Sigmoid colon (tissue), 7 donors: ENCODE results near the gene HAX1. TPM values are rescaled to one million over a fixed set of nuclear protein-coding genes. Genes with fewer than 3 reads are reported as not detected.
A peak's percentile ranks its signal among the peaks of the same experiment; 100 is the strongest.

Experiments used
- DNase-seq: peaks from one replicate; pipeline ENCODE4 v3.0.0-alpha.2; 2019
- H3K27ac ChIP-seq, 4 donors: fragments of 200-600 bp; sonication (generic); one replicate each; pipeline ENCODE4 v1.5.1; 2016 to 2019; ENCODE audit warnings: mild to moderate bottlenecking in 1 of 4
- H3K27me3 ChIP-seq, 3 donors: fragments of 200-600 bp; sonication (generic); one replicate each; pipeline ENCODE4 v1.5.1; 2019; ENCODE audit warnings: mild to moderate bottlenecking in 1 of 3
- H3K36me3 ChIP-seq, 4 donors: fragments of 200-600 bp; sonication (generic); one replicate each; pipeline ENCODE4 v1.5.1; 2016 to 2019
- H3K4me1 ChIP-seq, 4 donors: fragments of 200-600 bp; sonication (generic); one replicate each; pipeline ENCODE4 v1.5.1; 2017 to 2019
- H3K4me3 ChIP-seq, 4 donors: fragments of 200-600 bp; sonication (generic); one replicate each; pipeline ENCODE4 v1.5.1; 2017 to 2019; ENCODE audit warnings: mild to moderate bottlenecking in 2 of 4, moderate library complexity in 1 of 4
- H3K9me3 ChIP-seq, 4 donors: fragments of 200-600 bp in 3 of 4; sonication (generic) in 3 of 4; one replicate each; pipeline versions ENCODE4 v1.5.1 to v1.6.1; 2013 to 2019
- CTCF ChIP-seq, 4 experiments: fragments of 450-650 bp in 3 of 4; fragments of 200-600 bp in 1 of 4; IDR thresholded peaks; one replicate each; pipeline ENCODE4 v1.5.1; 2016 to 2019; ENCODE audit warnings: antibody characterized with exemption in 4 of 4, mild to moderate bottlenecking in 3 of 4, moderate library complexity in 2 of 4
- EP300 ChIP-seq, 4 donors: sonication (generic); formaldehyde crosslinking; IDR thresholded peaks; one replicate each; pipeline ENCODE4 v1.6.1; 2017; ENCODE audit warnings: antibody characterized with exemption in 4 of 4
- POLR2A ChIP-seq, 2 donors: fragments of 450-650 bp; IDR thresholded peaks; one replicate each; pipeline ENCODE4 v1.6.1; 2016; ENCODE audit warnings: antibody characterized with exemption in 2 of 2, mild to moderate bottlenecking in 2 of 2, moderate library complexity in 2 of 2
- POLR2AphosphoS5 ChIP-seq, 4 donors: sonication (generic); formaldehyde crosslinking; IDR thresholded peaks; one replicate each; pipeline ENCODE4 v1.6.1; 2017; ENCODE audit warnings: antibody characterized with exemption in 4 of 4
- WGBS, 2 donors: extraction: QIAGEN DNeasy Blood & Tissue Kit; methylation state at CpG; one replicate each; pipeline ENCODE4 v1.1.7; 2013; 5-methylcytosine and 5-hydroxymethylcytosine counted together
- intact Hi-C: fragments of 100-400 bp; cut with DNase I; formaldehyde crosslinking; loops from one replicate; pipeline ENCODE4 v1.15.1; 2023
- polyA plus RNA-seq, 3 donors: library from polyadenylated mRNA; stranded (reverse); fragments of 200-250 nt; gene quantifications; one replicate each; pipeline ENCODE4 v1.2.3, GENCODE V29; 2013
- small RNA-seq, 3 donors: library from RNA; depleted of rRNA; stranded (forward); fragments of <200 nt; gene quantifications; one replicate each; pipeline ENCODE3, GENCODE V24; 2016
- total RNA-seq, 4 donors: library from RNA; depleted of rRNA; stranded (reverse); fragments of >200 nt; gene quantifications; one replicate each; pipeline ENCODE4 v1.1.0, GENCODE V29; 2016
- donor health status: healthy with polysubstance abuse.
- donor health status: Bipolar disorder and iron deficiency.
- donor health status: healthy.

Gene HAX1
- total and polyA plus RNA-seq, 7 donors: 76.3 to 171 (median 105) TPM

DNA sequence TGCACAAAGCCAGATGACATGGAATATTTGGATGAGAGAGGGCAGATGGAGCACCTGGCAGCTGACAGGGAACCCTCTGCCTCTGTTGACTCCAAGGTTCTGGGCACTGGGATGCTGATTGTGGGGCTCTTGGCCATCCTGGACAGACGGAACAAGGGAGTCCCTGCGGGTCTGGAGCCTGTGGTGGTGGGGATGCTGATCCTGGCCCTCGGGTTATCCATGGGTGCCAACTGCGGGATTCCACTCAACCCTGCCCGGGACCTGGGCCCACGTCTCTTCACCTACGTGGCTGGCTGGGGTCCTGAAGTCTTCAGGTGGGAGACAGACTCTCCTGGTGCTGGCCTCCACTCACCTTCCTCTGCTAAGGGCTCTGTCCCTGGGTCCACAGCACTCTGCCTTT, 51.1 kb downstream of the HAX1 start:
- H3K4me3 ChIP-seq: no peak overlapping the region
- no peak overlapping the region for H3K27ac ChIP-seq
- H3K4me1 ChIP-seq: peaks cover 0 to 36% (median 31%) of the 10 kb centered on the region in 4 donors
- H3K27me3 ChIP-seq: no peaks in the 10 kb centered on the region
- 89 to 92% methylated on average over 7 of the region's 7 CpGs for WGBS, 2 donors
- TF ChIP-seq POLR2A (IDR thresholded peaks at IDR 0.05): no peak
- no peak for DNase-seq
- no peaks in the 10 kb centered on the region for H3K9me3 ChIP-seq
- no peaks in the 10 kb centered on the region for H3K36me3 ChIP-seq
- intact Hi-C loops: loop anchor here (5.0 kb wide), 1 partner anchor 46 kb away; no protein-coding TSS in a partner anchor

DNA sequence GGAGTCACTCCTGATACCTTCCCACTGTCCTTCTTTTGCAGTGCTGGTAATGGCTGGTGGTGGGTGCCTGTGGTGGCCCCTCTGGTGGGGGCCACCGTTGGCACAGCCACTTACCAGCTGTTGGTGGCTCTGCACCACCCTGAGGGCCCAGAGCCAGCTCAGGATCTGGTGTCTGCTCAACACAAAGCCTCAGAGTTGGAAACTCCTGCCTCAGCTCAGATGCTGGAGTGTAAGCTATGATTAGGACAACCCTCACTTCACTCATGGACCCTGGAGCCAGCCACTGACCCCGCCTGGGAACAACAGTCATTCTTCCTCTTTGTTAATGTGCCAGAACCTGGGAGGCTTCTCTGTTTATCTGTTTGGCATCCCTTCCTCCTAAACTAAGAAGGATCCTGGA, 51.8 kb downstream of the HAX1 start:
- peak overlapping the region; percentile 93 to 98 (median 96) for H3K27ac ChIP-seq
- peak overlapping the region in 2 of 4 donors; percentile 69 to 85 for H3K4me3 ChIP-seq
- no peak for DNase-seq
- peaks cover 0 to 43% (median 37%) of the 10 kb centered on the region in 4 donors for H3K4me1 ChIP-seq
- no peaks in the 10 kb centered on the region for H3K9me3 ChIP-seq
- no peak for TF ChIP-seq POLR2AphosphoS5 (IDR thresholded peaks at IDR 0.05)
- TF ChIP-seq POLR2A (IDR thresholded peaks at IDR 0.05): no peak
- no peak for TF ChIP-seq CTCF (IDR thresholded peaks at IDR 0.05)
- no peak for TF ChIP-seq EP300 (IDR thresholded peaks at IDR 0.05)
- no peaks in the 10 kb centered on the region for H3K36me3 ChIP-seq
- no peaks in the 10 kb centered on the region for H3K27me3 ChIP-seq
- intact Hi-C loops: loop anchor here (5.0 kb wide), 1 partner anchor 47 kb away; no protein-coding TSS in a partner anchor
- 49 to 72% methylated on average over 2 of the region's 2 CpGs for WGBS, 2 donors

DNA sequence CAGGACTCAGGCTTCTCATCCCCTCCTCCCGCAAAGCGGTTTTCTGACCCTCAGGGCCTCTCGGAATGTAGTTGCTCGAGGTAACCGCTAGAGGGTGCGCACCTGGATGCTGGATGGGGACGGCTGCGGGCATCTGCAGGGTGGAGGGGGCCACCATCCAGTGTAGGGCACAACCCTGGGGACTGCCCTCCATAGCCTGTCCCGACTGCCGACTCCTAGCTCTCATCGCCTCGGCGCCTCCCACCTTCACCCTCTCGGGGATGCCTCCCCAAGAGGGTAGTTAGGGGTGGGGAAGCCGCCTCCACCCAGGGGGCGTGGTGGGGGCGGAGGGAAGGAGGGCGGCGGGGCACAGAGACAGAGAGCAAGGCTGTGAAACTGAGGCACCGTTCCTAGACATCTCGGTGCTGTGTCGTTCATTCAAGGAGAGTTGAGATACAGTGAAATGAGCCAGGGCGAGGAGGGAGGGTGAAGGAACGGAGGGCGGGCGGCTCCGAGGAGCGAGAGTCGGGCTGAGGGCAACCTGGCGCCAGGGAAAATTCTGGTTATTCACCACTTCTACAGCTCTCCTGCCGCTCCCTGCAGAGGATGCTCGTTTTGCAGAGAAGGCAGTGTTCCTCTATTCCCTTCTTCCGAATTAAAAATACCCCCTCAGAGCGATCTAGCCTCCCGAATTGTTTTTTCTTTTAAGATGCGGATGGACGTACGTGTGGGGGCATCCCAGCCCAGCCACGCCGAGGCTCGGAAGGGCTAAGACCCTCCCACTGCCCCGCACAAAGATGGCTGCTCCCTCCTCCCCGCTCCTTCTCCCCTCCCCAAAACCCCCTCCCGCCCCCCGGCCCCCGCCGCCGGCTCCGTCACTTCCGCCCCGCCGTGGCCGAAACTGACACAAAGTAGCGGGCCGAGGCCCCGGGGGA, 52.5 kb downstream of the HAX1 start, which contains the start of gene ATP8B2:
TSS of gene ATP8B2 (plus strand) at position 857 of the 914 bp plus-strand sequence. CDS start 2,617 bp downstream, outside the sequence.
- Histone ChIP-seq H3K4me1 (peaks cover 0 to 50% (median 41%) of the 10 kb centered on the region in 4 donors), H3K36me3 (no peaks in the 10 kb centered on the region), H3K9me3 (no peaks in the 10 kb centered on the region), H3K27me3 (no peaks in the 10 kb centered on the region), H3K27ac (peak within 1 kb of the TSS; percentile 93 to 98 (median 96)), H3K4me3 (peak within 1 kb of the TSS; percentile 69 to 85 (median 76))
- WGBS, 2 donors: 1% methylated on average over 56 of the region's 56 CpGs
- TF ChIP-seq POLR2A (IDR thresholded peaks at IDR 0.05) (no peak), CTCF (IDR thresholded peaks at IDR 0.05) (peak; percentile 86 to 92 (median 92)), POLR2AphosphoS5 (IDR thresholded peaks at IDR 0.05) (peak; percentile 32 to 70 (median 56))
- peak; percentile 88 for DNase-seq
- intact Hi-C loops: loop anchor here (5.0 kb wide), 3 partner anchors 48 to 232 kb away; partner anchors contain the start of gene UBE2Q1

Small RNA genes within 50 kb of the gene (small RNA-seq; reads per million reads assigned to genes)
- gene RF00273 (0 to 0.06 (median 0) reads per million in 3 donors), gene RNU6-121P (0 reads per million in 3 donors), gene RNU6-239P (0 reads per million in 3 donors), gene SNORA58B (0 reads per million in 3 donors)

Other genes with a start within 250 kb of the HAX1 start
- under 1 TPM in 2 of 4 donors, not detected in 2; under 0.01 TPM for gene NUP210L, start 117.6 kb upstream of the HAX1 start, total RNA-seq
- gene NUP210L, start 117.6 kb upstream of the HAX1 start, polyA plus RNA-seq: under 1 TPM in 1 of 3 donors, not detected in 2; 0.01 TPM
- gene TPM3, start 80.5 kb upstream of the HAX1 start, total RNA-seq: 100 to 1,000 TPM in 2 of 4 donors, 10 to 100 TPM in 2; 68.1 to 175 (median 96.6) TPM
- 100 to 1,000 TPM; 338 to 456 (median 402) TPM for gene TPM3, start 80.5 kb upstream of the HAX1 start, polyA plus RNA-seq
- not detected for gene CFAP141, start 66.3 kb upstream of the HAX1 start, total RNA-seq
- not detected for gene CFAP141, start 66.3 kb upstream of the HAX1 start, polyA plus RNA-seq
- gene UBAP2L, start 51.7 kb upstream of the HAX1 start, total RNA-seq: 10 to 100 TPM; 36.4 to 58.2 (median 53.5) TPM
- gene UBAP2L, start 51.7 kb upstream of the HAX1 start, polyA plus RNA-seq: 10 to 100 TPM; 23.4 to 80.8 (median 27.6) TPM
- not detected for gene AQP10, start 48.5 kb downstream of the HAX1 start, total RNA-seq
- gene AQP10, start 48.5 kb downstream of the HAX1 start, polyA plus RNA-seq: not detected
- 10 to 100 TPM; 53.1 to 64.3 (median 56.6) TPM for gene ATP8B2, start 52.9 kb downstream of the HAX1 start, total RNA-seq
- gene ATP8B2, start 52.9 kb downstream of the HAX1 start, polyA plus RNA-seq: 10 to 100 TPM in 1 of 3 donors, 1 to 10 TPM in 1, under 1 TPM in 1; 0.92 to 17.7 (median 7.2) TPM
- gene IL6R, start 132.7 kb downstream of the HAX1 start, total RNA-seq: 10 to 100 TPM; 22.9 to 40.2 (median 36.6) TPM
- 10 to 100 TPM in 1 of 3 donors, 1 to 10 TPM in 2; 3.0 to 18.4 (median 7.6) TPM for gene IL6R, start 132.7 kb downstream of the HAX1 start, polyA plus RNA-seq
- 1 to 10 TPM in 3 of 4 donors, under 1 TPM in 1; 0.68 to 3.9 (median 1.8) TPM for gene TDRD10, start 229.6 kb downstream of the HAX1 start, total RNA-seq
- gene TDRD10, start 229.6 kb downstream of the HAX1 start, polyA plus RNA-seq: 1 to 10 TPM in 2 of 3 donors, under 1 TPM in 1; 0.46 to 2.0 (median 1.8) TPM
- 10 to 100 TPM in 1 of 4 donors, 1 to 10 TPM in 3; 5.2 to 10.2 (median 7.8) TPM for gene SHE, start 229.8 kb downstream of the HAX1 start, total RNA-seq
- gene SHE, start 229.8 kb downstream of the HAX1 start, polyA plus RNA-seq: 1 to 10 TPM; 1.6 to 5.7 (median 3.0) TPM